Osteoblast (primary cell): Measurements from ENCODE around the gene ATXN7L1. TPM values are rescaled to one million over a fixed set of nuclear protein-coding genes. Genes with fewer than 3 reads are reported as not detected.
"Not testable (repeated sequence)": the region's sequence is repeated elsewhere in the genome, so short reads cannot be mapped to it uniquely, and the experiment has no call there.

ENCODE experiments used
- DNase-seq: peaks from one replicate; pipeline ENCODE4 v3.0.0; 2011; ENCODE audit warnings: low spot score, mixed read lengths; ENCODE audit not compliant: insufficient read length; ENCODE audit errors: missing footprints
- H2AFZ ChIP-seq: 2 replicates; pipeline ENCODE4 v1.6.0; 2011; ENCODE audit warnings: mild to moderate bottlenecking, low read length
- H3K27ac ChIP-seq: 2 replicates; pipeline ENCODE4 v1.5.1; 2011; ENCODE audit warnings: mild to moderate bottlenecking, low read depth, low read length, moderate library complexity
- H3K27me3 ChIP-seq: 2 replicates; pipeline ENCODE4 v1.6.0; 2012; ENCODE audit warnings: mild to moderate bottlenecking, control low read depth, inconsistent platforms, low read length, moderate library complexity; ENCODE audit not compliant: insufficient read depth
- H3K36me3 ChIP-seq: 2 replicates; pipeline ENCODE4 v1.5.1; 2011; ENCODE audit warnings: mild to moderate bottlenecking, low read length, control low read depth, moderate library complexity; ENCODE audit not compliant: insufficient read depth
- H3K4me1 ChIP-seq: 2 replicates; pipeline ENCODE4 v1.5.1; 2011; ENCODE audit warnings: mild to moderate bottlenecking, low read length, control low read depth, moderate library complexity; ENCODE audit not compliant: insufficient read depth
- H3K4me2 ChIP-seq: 2 replicates; pipeline ENCODE4 v1.6.0; 2011; ENCODE audit warnings: mild to moderate bottlenecking, low read length; ENCODE audit not compliant: insufficient read depth
- H3K4me3 ChIP-seq: fragments of 200-600 bp; sonication (generic); 3 replicates; pipeline ENCODE4 v1.5.1; 2012; ENCODE audit warnings: mild to moderate bottlenecking, low read length, inconsistent platforms; ENCODE audit not compliant: insufficient read depth
- H3K79me2 ChIP-seq: 2 replicates; pipeline ENCODE4 v1.6.0; 2012; ENCODE audit warnings: mild to moderate bottlenecking, low read length, control low read depth, inconsistent platforms; ENCODE audit not compliant: insufficient read depth
- H3K9me3 ChIP-seq: 2 replicates; pipeline ENCODE4 v1.5.1; 2011; ENCODE audit warnings: low read depth, low read length, control low read depth
- H4K20me1 ChIP-seq: 2 replicates; pipeline ENCODE4 v1.6.0; 2012; ENCODE audit warnings: mild to moderate bottlenecking, low read length, control low read depth; ENCODE audit not compliant: insufficient read depth
- CTCF ChIP-seq: IDR thresholded peaks from 2 replicates; pipeline ENCODE4 v1.5.1; 2011; ENCODE audit warnings: mild to moderate bottlenecking, low read depth, low read length, moderate library complexity; ENCODE audit errors: extremely low read depth
- total RNA-seq: library from RNA; depleted of rRNA; stranded (reverse); fragments of >200 nt; gene quantifications from 2 replicates; pipeline ENCODE4 v1.2.3, GENCODE V29; 2012

The ATXN7L1 gene
- total RNA-seq, 1 donor, result 9.0 TPM

GRCh38 chr7:105703207-105703930 lies 173.0 kb downstream of the ATXN7L1 start:
- H3K4me1 ChIP-seq, result no peaks in the 10 kb centered on the region
- H3K36me3 ChIP-seq, result no peaks in the 10 kb centered on the region
- H3K9me3 ChIP-seq, result no peaks in the 10 kb centered on the region
- H3K27me3 ChIP-seq, result no peaks in the 10 kb centered on the region
- no peak overlapping the region for H3K4me3 ChIP-seq
- H3K27ac ChIP-seq, result no peak overlapping the region
- H4K20me1 ChIP-seq, result peaks cover 7% of the 10 kb centered on the region
- no peak overlapping the region for H3K4me2 ChIP-seq
- no peak for DNase-seq
- H3K79me2 ChIP-seq, result no peaks in the 10 kb centered on the region
- no peak for TF ChIP-seq CTCF
- H2AFZ ChIP-seq, result no peak overlapping the region

GRCh38 chr7:105699568-105700236 lies 176.7 kb downstream of the ATXN7L1 start:
- no peaks in the 10 kb centered on the region for H3K27me3 ChIP-seq
- no peak overlapping the region for H3K27ac ChIP-seq
- no peaks in the 10 kb centered on the region for H4K20me1 ChIP-seq
- H3K4me2 ChIP-seq, result no peak overlapping the region
- DNase-seq, result peak; percentile 60
- H3K79me2 ChIP-seq, result no peaks in the 10 kb centered on the region
- no peak overlapping the region for H2AFZ ChIP-seq
- TF ChIP-seq CTCF, result no peak
- no peak overlapping the region for H3K4me3 ChIP-seq
- no peaks in the 10 kb centered on the region for H3K9me3 ChIP-seq
- H3K4me1 ChIP-seq, result no peaks in the 10 kb centered on the region
- H3K36me3 ChIP-seq, result no peaks in the 10 kb centered on the region

GRCh38 chr7:105698531-105698930 lies 177.9 kb downstream of the ATXN7L1 start:
- DNase-seq, result no peak
- Histone ChIP-seq H3K36me3 (no peaks in the 10 kb centered on the region), H4K20me1 (no peaks in the 10 kb centered on the region), H2AFZ (no peak overlapping the region), H3K9me3 (no peaks in the 10 kb centered on the region), H3K4me1 (no peaks in the 10 kb centered on the region), H3K4me2 (no peak overlapping the region), H3K79me2 (no peaks in the 10 kb centered on the region), H3K27me3 (no peaks in the 10 kb centered on the region), H3K27ac (no peak overlapping the region), H3K4me3 (no peak overlapping the region)
- no peak for TF ChIP-seq CTCF

GRCh38 chr7:105697753-105698152 lies 178.6 kb downstream of the ATXN7L1 start:
- no peak for TF ChIP-seq CTCF
- Histone ChIP-seq H3K36me3 (no peaks in the 10 kb centered on the region), H3K9me3 (no peaks in the 10 kb centered on the region), H3K79me2 (no peaks in the 10 kb centered on the region), H3K4me3 (no peak overlapping the region), H3K4me1 (no peaks in the 10 kb centered on the region), H4K20me1 (no peaks in the 10 kb centered on the region), H3K27ac (no peak overlapping the region), H2AFZ (no peak overlapping the region), H3K27me3 (no peaks in the 10 kb centered on the region), H3K4me2 (no peak overlapping the region)
- no peak for DNase-seq

GRCh38 chr7:105697169-105697568 lies 179.2 kb downstream of the ATXN7L1 start:
- H3K9me3 ChIP-seq, H3K4me3 ChIP-seq: not testable (repeated sequence)

More at GRCh38 chr7:105697169-105697568, 179.2 kb downstream of the ATXN7L1 start:
- H3K4me1 ChIP-seq, H3K27ac ChIP-seq, H3K36me3 ChIP-seq, H3K4me2 ChIP-seq, DNase-seq, H3K79me2 ChIP-seq, H2AFZ ChIP-seq, H4K20me1 ChIP-seq, H3K27me3 ChIP-seq: not testable (repeated sequence)
